Stimulated activated CD4-positive, alpha-beta T cell treated with anti-CD3 and anti-CD28 coated beads, Interleukin-4, amount 100 ng/mL, for 48 hours (primary cell): ENCODE results near the gene HECW1.
"Not testable (repeated sequence)": the region's sequence is repeated elsewhere in the genome, so short reads cannot be mapped to it uniquely, and the experiment has no call there.

ENCODE experiments used
- DNase-seq, 2 donors: peaks; one replicate each; pipeline ENCODE4 v3.0.0-alpha.2; 2020; ENCODE audit warnings: low read depth in 2 of 2

Gene HECW1

GRCh38 chr7:43467406-43467805 lies 355.0 kb downstream of the HECW1 start:
- no peak for DNase-seq

GRCh38 chr7:43467846-43468245 lies 355.4 kb downstream of the HECW1 start:
- no peak for DNase-seq

DNA sequence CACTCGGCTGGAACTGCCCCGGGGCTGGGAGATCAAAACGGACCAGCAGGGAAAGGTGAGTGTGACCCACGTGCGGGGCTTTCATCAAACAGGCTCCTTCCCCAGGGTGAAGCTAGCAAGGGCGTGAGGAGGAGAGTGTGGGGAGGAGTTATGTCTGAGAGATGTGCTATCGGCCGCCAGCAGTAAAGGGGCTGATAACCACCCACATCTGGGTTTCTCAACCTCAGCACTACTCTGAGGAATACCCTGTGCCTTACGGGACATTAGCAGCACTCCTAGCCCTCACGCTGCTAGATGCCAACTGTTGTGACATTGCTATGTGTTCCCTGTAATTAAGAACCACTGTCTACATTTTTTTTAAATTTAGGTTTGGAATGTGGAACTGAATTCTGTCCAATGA lies 356.6 kb downstream of the HECW1 start:
- no peak for DNase-seq

- DNase-seq: no peak
These were observed 357.7 kb downstream of the HECW1 start for GRCh38 chr7:43470110-43470509.

- no peak for DNase-seq
These were observed 363.5 kb downstream of the HECW1 start for GRCh38 chr7:43475983-43476382.

DNA sequence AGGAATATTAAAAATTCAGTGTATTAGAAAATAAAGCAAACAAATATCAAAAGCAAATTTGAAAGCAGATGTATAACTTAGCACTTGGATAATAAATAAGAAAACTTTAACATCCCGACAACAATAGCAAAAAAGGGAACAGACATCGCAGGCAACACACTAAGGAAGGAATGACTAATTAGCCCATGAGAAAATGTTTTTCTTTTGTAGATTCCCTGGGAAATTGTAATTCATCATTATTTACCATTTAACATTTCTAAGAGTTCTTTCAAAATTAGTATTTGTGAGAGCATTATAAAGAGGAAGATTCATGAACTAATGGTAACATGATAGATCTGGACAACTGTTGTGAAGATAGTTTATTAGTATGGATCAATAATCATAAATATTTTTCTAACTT lies 364.4 kb downstream of the HECW1 start:
- DNase-seq: no peak

DNA sequence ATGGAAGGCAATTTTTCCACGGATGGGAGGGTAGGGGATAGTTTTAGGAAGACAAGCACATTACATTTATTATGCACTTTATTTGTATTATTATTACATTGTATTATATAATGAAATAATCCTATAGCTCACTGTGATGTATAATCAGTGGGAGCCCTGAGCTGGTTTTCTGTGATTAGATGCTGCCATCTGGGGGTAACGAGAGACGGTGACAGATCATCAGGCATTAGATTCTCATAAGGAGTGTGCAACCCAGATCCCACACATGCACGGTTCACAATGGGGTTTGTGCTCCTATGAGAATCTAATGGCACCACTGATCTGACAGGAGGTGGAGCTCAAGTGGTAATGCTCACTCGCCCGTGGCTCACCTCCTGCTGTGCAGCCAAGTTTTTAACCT lies 366.6 kb downstream of the HECW1 start:
- no peak for DNase-seq

- DNase-seq: no peak
These were observed 367.1 kb downstream of the HECW1 start for GRCh38 chr7:43479543-43479942.

- no peak for DNase-seq
These were observed 368.1 kb downstream of the HECW1 start for GRCh38 chr7:43480581-43480980.

DNA sequence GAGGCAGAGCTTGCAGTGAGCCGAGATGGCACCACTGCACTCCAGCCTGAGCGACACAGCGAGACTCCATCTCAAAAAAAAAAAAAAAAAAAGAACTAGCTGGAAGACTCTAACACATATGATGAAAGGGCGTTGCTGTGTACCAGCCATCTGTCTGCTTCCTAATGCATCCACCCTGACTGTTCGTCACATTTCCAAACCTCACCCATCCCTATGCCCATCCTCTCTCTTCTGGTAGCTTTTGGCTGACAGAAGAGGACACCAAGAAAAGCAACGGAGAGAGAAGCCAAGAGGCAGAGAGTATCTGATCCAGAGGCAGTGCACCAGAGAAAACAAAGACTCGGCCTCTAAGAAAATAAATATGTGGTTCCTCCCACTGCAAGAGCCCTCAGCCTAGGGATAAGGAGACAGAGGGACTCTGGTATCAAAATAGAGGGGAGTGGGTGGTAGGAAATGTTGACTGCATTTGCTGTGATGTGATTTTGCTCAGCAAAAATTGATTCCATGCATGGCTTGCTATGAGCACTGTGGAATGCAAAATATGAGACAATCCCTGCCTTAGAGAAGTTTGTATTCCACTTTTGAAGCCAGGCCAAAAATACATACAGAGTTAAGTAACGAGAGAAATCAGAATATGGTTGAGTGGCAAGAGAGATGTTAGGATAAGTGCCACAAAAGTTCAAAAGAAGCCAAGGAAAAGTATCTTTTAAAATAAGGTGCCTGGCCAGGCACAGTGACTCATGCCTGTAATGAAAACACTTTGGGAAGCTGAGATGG lies 369.6 kb downstream of the HECW1 start:
- DNase-seq: no peak

DNA sequence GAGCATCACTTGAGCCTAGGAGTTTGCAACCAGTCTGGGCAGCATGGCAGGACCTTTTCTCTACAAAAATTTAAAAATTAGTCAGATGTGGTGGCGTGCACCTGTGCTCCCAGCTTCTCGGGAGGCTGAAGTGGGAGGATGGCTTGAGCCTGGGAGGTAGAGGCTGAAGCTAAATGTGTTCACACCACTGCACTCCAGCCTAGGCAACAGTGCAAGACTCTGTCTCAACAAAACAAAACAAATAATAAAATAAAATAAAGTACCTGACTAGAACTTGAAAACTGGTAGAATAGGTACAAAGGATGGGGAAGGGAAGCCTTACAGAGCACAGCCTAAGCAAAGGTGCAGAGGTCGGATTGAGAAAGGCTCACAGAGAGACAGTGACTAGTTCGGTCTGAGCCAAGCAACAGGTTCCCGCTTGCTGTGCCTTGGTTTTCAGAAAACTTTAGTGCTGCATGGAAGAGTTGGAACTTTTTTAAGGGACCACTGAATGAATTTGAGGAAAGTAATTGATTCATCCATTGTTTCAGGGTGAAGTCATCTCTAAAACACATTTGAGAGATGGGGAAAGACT lies 370.3 kb downstream of the HECW1 start:
- no peak for DNase-seq

DNA sequence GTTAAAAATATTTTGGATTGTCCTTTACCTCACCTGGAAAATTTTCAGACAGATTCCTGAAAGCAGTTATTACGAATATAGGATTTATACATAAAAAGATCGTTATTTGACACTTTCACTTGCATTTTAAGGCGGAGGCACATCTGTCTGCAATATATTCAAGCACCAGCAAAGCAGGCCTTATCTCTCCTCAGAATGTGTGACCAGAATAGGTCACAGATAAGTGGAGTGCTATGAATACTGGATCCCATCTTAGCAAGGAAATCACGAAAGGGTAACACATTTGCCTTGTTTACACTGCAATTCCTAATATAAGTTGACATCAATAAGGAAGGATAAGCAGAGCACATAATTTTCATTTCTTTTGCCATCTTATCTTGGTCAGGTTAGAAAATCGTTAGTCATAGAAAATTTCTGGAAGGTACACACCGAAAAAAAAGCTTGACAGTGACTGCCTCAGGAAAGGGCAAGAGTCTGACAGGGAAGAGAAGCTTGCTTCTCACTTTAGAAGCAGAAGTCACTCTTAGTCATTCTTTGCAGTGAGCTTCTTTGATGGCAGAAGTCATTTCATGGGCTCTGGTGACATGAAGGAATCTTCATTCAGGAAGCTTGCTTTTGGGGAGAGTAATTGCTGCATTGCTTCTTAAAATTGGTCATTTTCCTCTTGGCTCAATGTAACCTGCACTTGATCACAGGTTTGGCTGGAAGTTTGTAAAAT lies 372.4 kb downstream of the HECW1 start:
- no peak for DNase-seq

GRCh38 chr7:43485580-43485979 lies 373.1 kb downstream of the HECW1 start:
- no peak for DNase-seq

GRCh38 chr7:43486008-43486407 lies 373.6 kb downstream of the HECW1 start:
- DNase-seq: not testable (repeated sequence)

DNA sequence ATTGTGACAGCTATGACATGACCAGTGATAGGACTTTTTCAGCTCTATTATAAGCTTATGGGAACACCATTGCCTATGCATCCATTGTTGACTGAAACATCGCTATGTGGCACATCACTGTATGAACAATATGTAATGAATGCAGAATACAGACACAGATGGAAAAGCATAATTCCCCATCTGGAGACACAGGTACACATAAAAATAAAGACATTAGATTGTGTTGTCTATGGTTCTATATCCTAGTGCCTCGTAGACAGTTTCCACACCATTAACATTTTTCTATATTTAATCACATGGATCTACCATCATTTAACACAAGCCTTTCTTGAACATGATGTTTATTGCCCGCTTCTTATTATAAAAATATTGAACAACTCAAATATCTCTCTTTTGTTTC lies 374.2 kb downstream of the HECW1 start:
- DNase-seq: no peak

DNA sequence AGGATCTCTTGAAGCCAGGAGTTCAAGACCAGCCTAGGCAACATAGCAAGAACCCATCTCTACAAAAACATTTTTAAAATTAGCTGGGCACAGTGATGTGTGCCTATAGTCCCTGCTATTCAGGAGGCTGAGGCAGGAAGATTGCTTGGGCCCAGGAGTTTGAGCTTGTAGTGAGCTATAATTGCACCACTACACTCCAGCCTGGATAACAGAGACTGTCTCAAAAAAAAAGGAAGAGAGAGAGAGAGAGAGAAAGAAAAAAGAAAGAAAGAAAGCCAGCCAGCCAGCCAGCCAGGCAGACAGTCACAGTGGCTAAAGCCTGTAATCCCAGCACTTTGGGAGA lies 375.3 kb downstream of the HECW1 start:
- no peak for DNase-seq

GRCh38 chr7:43489257-43489656 lies 376.8 kb downstream of the HECW1 start:
- DNase-seq: no peak

- DNase-seq: no peak
These were observed 377.6 kb downstream of the HECW1 start for GRCh38 chr7:43490016-43490415.

DNA sequence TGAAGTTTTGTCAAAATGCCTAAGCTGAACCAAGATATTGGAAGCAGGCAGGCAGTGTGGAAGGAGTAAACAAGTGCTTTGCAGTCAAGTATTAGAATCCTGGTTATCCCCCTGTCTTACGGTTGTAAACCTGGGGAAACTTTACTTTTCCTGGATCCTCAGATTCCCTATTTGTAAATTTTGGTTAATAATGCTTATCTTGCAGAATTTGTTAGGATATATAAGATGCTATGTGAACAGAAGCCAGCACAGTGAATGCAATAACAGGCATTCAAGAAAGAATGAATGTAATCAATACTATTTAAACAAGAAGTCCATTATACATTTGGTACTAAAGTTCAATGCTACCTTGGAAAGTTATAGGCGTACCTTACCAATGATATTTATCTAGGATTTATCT lies 378.7 kb downstream of the HECW1 start:
- DNase-seq: no peak

- no peak for DNase-seq
These were observed 379.5 kb downstream of the HECW1 start for GRCh38 chr7:43491984-43492383.

GRCh38 chr7:43492896-43493295 lies 380.4 kb downstream of the HECW1 start:
- DNase-seq: no peak

GRCh38 chr7:43495572-43495971 lies 383.1 kb downstream of the HECW1 start:
- DNase-seq: no peak

- no peak for DNase-seq
These were observed 384.1 kb downstream of the HECW1 start for GRCh38 chr7:43496596-43496995.
